Endothelial cell of umbilical vein (primary cell): ENCODE data around the gene GPHB5. TPM values are rescaled to one million over a fixed set of nuclear protein-coding genes. Genes with fewer than 3 reads are reported as not detected.

Experiments
- BruUV-seq: library from RNA; stranded (reverse); fragments of 400-500 nt; replicated peaks from 2 replicates; lab custom pipeline; 2021; lab: Mats Ljungman, UMichigan
- CTCF ChIA-PET: fragments of 300-600, 350-600 bp; sonication (Branson Sonifier 250); formaldehyde crosslinking; loops from one replicate; lab custom pipeline; 2021; ENCODE audit warnings: antibody characterized with exemption, inconsistent platforms; lab: Charles Lee
- POLR2A ChIA-PET: fragments of 300-600, 350-600 bp; sonication (Branson Sonifier 250); formaldehyde crosslinking; loops from one replicate; lab custom pipeline; 2021; ENCODE audit warnings: antibody characterized with exemption, inconsistent platforms; lab: Charles Lee
- DNase-seq: peaks from one replicate; pipeline ENCODE4 v3.0.0-alpha.2; 2011; ENCODE audit warnings: low read depth, low spot score
- FAIRE-seq: peaks from 2 replicates; lab custom pipeline; 2011; peaks lifted over from hg19 to GRCh38; lab: Jason Lieb, UNC
- H2AFZ ChIP-seq: 2 replicates; pipeline ENCODE4 v1.6.0; 2012; ENCODE audit warnings: low read depth, low read length, control low read depth, inconsistent platforms
- H3K27ac ChIP-seq: 2 replicates; pipeline ENCODE4 v1.5.1; 2011; ENCODE audit warnings: low read depth, mild to moderate bottlenecking, control low read depth, low read length, moderate library complexity; ENCODE audit not compliant: insufficient read depth
- H3K27me3 ChIP-seq, 2 experiments: 2 replicates each; pipeline versions ENCODE4 v1.6.0 to v1.6.1; 2011; ENCODE audit warnings: low read length in 2 of 2, mixed read lengths in 1 of 2; ENCODE audit not compliant: control insufficient read depth in 2 of 2, insufficient read depth in 2 of 2
- H3K36me3 ChIP-seq, 2 experiments: 2 replicates in 1 of 2; 3 replicates in 1 of 2; pipeline ENCODE4 v1.5.1; 2011; ENCODE audit warnings: low read length in 2 of 2, mild to moderate bottlenecking in 1 of 2, moderate library complexity in 1 of 2; ENCODE audit not compliant: control insufficient read depth in 2 of 2, insufficient read depth in 2 of 2; ENCODE audit errors: extremely low read depth in 1 of 2
- H3K4me1 ChIP-seq: 3 replicates; pipeline ENCODE4 v1.5.1; 2011; ENCODE audit warnings: mild to moderate bottlenecking, low read length; ENCODE audit not compliant: control insufficient read depth, insufficient read depth; ENCODE audit errors: extremely low read depth
- H3K4me2 ChIP-seq: 2 replicates; pipeline ENCODE4 v1.6.1; 2011; ENCODE audit warnings: low read length, control low read depth, mixed read lengths; ENCODE audit not compliant: insufficient read depth
- H3K4me3 ChIP-seq, 3 experiments: fragments of 200-600 bp in 1 of 3; sonication (generic), shearing (Covaris generic) in 1 of 3; replicated peaks in 1 of 3; 2 replicates each; pipeline ENCODE4 v1.5.1; 2011 to 2016; ENCODE audit warnings: control low read depth in 3 of 3, low read length in 3 of 3, mild to moderate bottlenecking in 2 of 3, inconsistent platforms in 1 of 3, low read depth in 1 of 3, moderate library complexity in 1 of 3; ENCODE audit not compliant: insufficient read depth in 1 of 3
- H3K79me2 ChIP-seq: 2 replicates; pipeline ENCODE4 v1.6.0; 2012; ENCODE audit warnings: low read length, inconsistent platforms; ENCODE audit not compliant: control insufficient read depth, insufficient read depth
- H3K9ac ChIP-seq: replicated peaks from 2 replicates; pipeline ENCODE3; 2011; ENCODE audit warnings: low read length, control low read depth; ENCODE audit not compliant: insufficient read depth; ENCODE audit errors: extremely low read depth
- H3K9me1 ChIP-seq: replicated peaks from 3 replicates; pipeline ENCODE4 v1.6.0; 2011; ENCODE audit warnings: mild to moderate bottlenecking, low read length; ENCODE audit not compliant: control insufficient read depth, insufficient read depth; ENCODE audit errors: extremely low read depth
- H3K9me3 ChIP-seq: replicated peaks from 2 replicates; pipeline ENCODE4 v1.5.1; 2012; ENCODE audit warnings: low read length, inconsistent platforms; ENCODE audit not compliant: control insufficient read depth, insufficient read depth
- H4K20me1 ChIP-seq: replicated peaks from 2 replicates; pipeline ENCODE3; 2011; ENCODE audit warnings: mild to moderate bottlenecking, low read length; ENCODE audit not compliant: control insufficient read depth, insufficient read depth; ENCODE audit errors: extremely low read depth
- CTCF ChIP-seq, 2 donors: IDR thresholded peaks; 1 replicate in 1 of 2; 2 replicates in 1 of 2; pipeline ENCODE4 v1.5.1; 2011; ENCODE audit warnings: low read length in 2 of 2, mild to moderate bottlenecking in 2 of 2, moderate library complexity in 2 of 2, control low read depth in 1 of 2, inconsistent platforms in 1 of 2, low read depth in 1 of 2; ENCODE audit not compliant: insufficient read depth in 1 of 2; ENCODE audit errors: extremely low read depth in 1 of 2
- EZH2 ChIP-seq: IDR thresholded peaks from 2 replicates; pipeline ENCODE4 v1.6.1; 2012; ENCODE audit warnings: borderline replicate concordance, low read depth, mild to moderate bottlenecking, moderate library complexity, low read length, inconsistent platforms; ENCODE audit not compliant: severe bottlenecking
- FOS ChIP-seq: IDR thresholded peaks from 2 replicates; pipeline ENCODE4 v1.6.1; 2011; ENCODE audit warnings: mild to moderate bottlenecking, low read length, moderate library complexity, borderline replicate concordance; ENCODE audit not compliant: insufficient read depth
- GATA2 ChIP-seq: IDR thresholded peaks from 2 replicates; pipeline ENCODE4 v1.7.0; 2011; ENCODE audit warnings: low read depth, mild to moderate bottlenecking, moderate library complexity, mixed read lengths, low read length; ENCODE audit not compliant: insufficient read length, insufficient read depth
- JUN ChIP-seq: IDR thresholded peaks from 2 replicates; pipeline ENCODE4 v1.6.1; 2011; ENCODE audit warnings: borderline replicate concordance, low read depth; ENCODE audit not compliant: insufficient read length, insufficient read depth
- MAX ChIP-seq: IDR thresholded peaks from 2 replicates; pipeline ENCODE4 v1.6.1; 2011; ENCODE audit not compliant: insufficient read depth, insufficient read length
- MYC ChIP-seq: IDR thresholded peaks from one replicate; pipeline ENCODE4 v1.6.1; 2011; ENCODE audit warnings: mild to moderate bottlenecking, low read depth, low read length
- POLR2A ChIP-seq: IDR thresholded peaks from 2 replicates; pipeline ENCODE4 v1.6.1; 2012; ENCODE audit warnings: low read depth, mild to moderate bottlenecking, control low read depth, low read length
- POLR2AphosphoS5 ChIP-seq: IDR thresholded peaks from 2 replicates; pipeline ENCODE4 v1.6.1; 2012; ENCODE audit warnings: low read depth, mild to moderate bottlenecking, control low read depth, low read length, moderate library complexity; ENCODE audit not compliant: insufficient read depth
- dilution Hi-C: fragments of 300-500 bp; cut with MboI; formaldehyde crosslinking; loops from one replicate; pipeline ENCODE4 v1.15.0; 2019; ENCODE audit warnings: low sequenced_read_pairs; ENCODE audit not compliant: extremely low pct_ligation_motif_present
- intact Hi-C: fragments of 100-400 bp; cut with micrococcal nuclease; formaldehyde crosslinking; loops from one replicate; pipeline ENCODE4 v1.10.0; 2022
- polyA plus RNA-seq, 4 experiments: library from polyadenylated mRNA; depleted of rRNA in 3 of 4; stranded (reverse) in 3 of 4; unstranded in 1 of 4; fragments of >200 nt; gene quantifications; 2 replicates each; pipeline versions ENCODE4 v1.2.1 to v1.2.3, GENCODE V29; 2011 to 2012; ENCODE audit warnings: missing spikeins in 1 of 4
- total RNA-seq: library from RNA; stranded (reverse); gene quantifications from 2 replicates; pipeline ENCODE4 v1.2.3, GENCODE V29; 2021

The GPHB5 gene
- total and polyA plus RNA-seq, 2 donors (not counting 3 experiments of a cell fraction or from before 2014, with no cell fraction given): not detected

GRCh38 chr14:63269561-63270225 is 49.0 kb downstream of the GPHB5 start:
- Histone ChIP-seq H3K9me1 (no peaks in the 10 kb centered on the region), H4K20me1 (peaks cover 5% of the 10 kb centered on the region), H2AFZ (no peak overlapping the region), H3K9ac (no peak overlapping the region), H3K4me3 (no peak overlapping the region), H3K36me3 (peaks cover 16 to 34% of the 10 kb centered on the region in 2 experiments), H3K27ac (no peak overlapping the region), H3K79me2 (peaks cover 76% of the 10 kb centered on the region), H3K4me1 (no peaks in the 10 kb centered on the region), H3K9me3 (no peaks in the 10 kb centered on the region), H3K27me3 (no peaks in the 10 kb centered on the region), H3K4me2 (no peak overlapping the region)
- BruUV-seq: no TSS peak
- DNase-seq (no peak), FAIRE-seq (no peak)
- no peak for TF ChIP-seq JUN
- no peak for TF ChIP-seq MYC
- no peak for TF ChIP-seq CTCF (IDR thresholded peaks at IDR 0.05; ENCODE audit: extremely low read depth in 1 of 2, insufficient read depth in 1 of 2, low read depth in 1 of 2, low read length in 2 of 2)
- no peak for TF ChIP-seq MAX
- no peak for TF ChIP-seq FOS
- TF ChIP-seq EZH2: no peak
- TF ChIP-seq POLR2AphosphoS5: no peak
- no peak for TF ChIP-seq GATA2
- no peak for TF ChIP-seq POLR2A
- dilution Hi-C loops: no loop called here
- ChIA-PET POLR2A (no interaction called here), CTCF (no interaction called here)
- intact Hi-C loops: no loop called here
